ENCODE data around the gene SMIM20.

Gene SMIM20

GRCh38 chr4:25955705-25956104 lies 41.7 kb downstream of the SMIM20 start:
- no peak for DNase-seq (ENCODE audit: low spot score)

- DNase-seq (ENCODE audit: low spot score): no peak
Measured at GRCh38 chr4:25956260-25956659, 42.2 kb downstream of the SMIM20 start.

GRCh38 chr4:25958110-25958509 lies 44.1 kb downstream of the SMIM20 start:
- DNase-seq (ENCODE audit: low spot score): no peak

- no peak for DNase-seq (ENCODE audit: low spot score)
Measured at GRCh38 chr4:25962393-25962792, 48.4 kb downstream of the SMIM20 start.

- DNase-seq (ENCODE audit: low spot score): no peak
Measured at GRCh38 chr4:25965629-25966028, 51.6 kb downstream of the SMIM20 start.

- no peak for DNase-seq (ENCODE audit: low spot score)
Measured at GRCh38 chr4:25966171-25966570, 52.2 kb downstream of the SMIM20 start.

GRCh38 chr4:25969374-25970155 lies 55.5 kb downstream of the SMIM20 start:
- no peak for DNase-seq (ENCODE audit: low spot score)

GRCh38 chr4:25970226-25970675 lies 56.2 kb downstream of the SMIM20 start:
- no peak for DNase-seq (ENCODE audit: low spot score)

- DNase-seq (ENCODE audit: low spot score): no peak
Measured at GRCh38 chr4:25970691-25971432, 56.8 kb downstream of the SMIM20 start.

- DNase-seq (ENCODE audit: low spot score): no peak
Measured at GRCh38 chr4:25972366-25972765, 58.3 kb downstream of the SMIM20 start.

- DNase-seq (ENCODE audit: low spot score): no peak
Measured at GRCh38 chr4:25972984-25973745, 59.1 kb downstream of the SMIM20 start.

GRCh38 chr4:25976780-25977179 lies 62.8 kb downstream of the SMIM20 start:
- no peak for DNase-seq (ENCODE audit: low spot score)

GRCh38 chr4:25977397-25978170 lies 63.6 kb downstream of the SMIM20 start:
- DNase-seq (ENCODE audit: low spot score): no peak

GRCh38 chr4:25978327-25978726 lies 64.3 kb downstream of the SMIM20 start:
- no peak for DNase-seq (ENCODE audit: low spot score)

Measured in AG08396 (cell line).